ENCODE results near the gene TMEM178A.

The TMEM178A gene

GRCh38 chr2:39673018-39673417 is 7.3 kb downstream of the TMEM178A start:
- FAIRE-seq: no peak

GRCh38 chr2:39676342-39676741 is 10.6 kb downstream of the TMEM178A start:
- no peak for FAIRE-seq

More at GRCh38 chr2:39673018-39673417, 7.3 kb downstream of the TMEM178A start:
- DNase-seq (ENCODE audit: insufficient read length, low spot score): no peak

GRCh38 chr2:39678170-39678569 is 12.5 kb downstream of the TMEM178A start:
- no peak for FAIRE-seq

More at GRCh38 chr2:39676342-39676741, 10.6 kb downstream of the TMEM178A start:
- DNase-seq (ENCODE audit: insufficient read length, low spot score): no peak

GRCh38 chr2:39679805-39680204 is 14.1 kb downstream of the TMEM178A start:
- DNase-seq (ENCODE audit: insufficient read length, low spot score) (no peak), FAIRE-seq (no peak)

More at GRCh38 chr2:39678170-39678569, 12.5 kb downstream of the TMEM178A start:
- DNase-seq (ENCODE audit: insufficient read length, low spot score): no peak

- no peak for DNase-seq (ENCODE audit: insufficient read length, low spot score)
- no peak for FAIRE-seq
Measured at GRCh38 chr2:39682066-39682692, 16.5 kb downstream of the TMEM178A start.

- FAIRE-seq (no peak), DNase-seq (ENCODE audit: insufficient read length, low spot score) (no peak)
Measured at GRCh38 chr2:39683022-39683699, 17.4 kb downstream of the TMEM178A start.

- DNase-seq (ENCODE audit: insufficient read length, low spot score) (no peak), FAIRE-seq (no peak)
Measured at GRCh38 chr2:39684464-39684863, 18.7 kb downstream of the TMEM178A start.

- peak; percentile 9 for FAIRE-seq
Measured at GRCh38 chr2:39685126-39685525, 19.4 kb downstream of the TMEM178A start.

GRCh38 chr2:39686456-39686855 is 20.7 kb downstream of the TMEM178A start:
- FAIRE-seq: no peak
- no peak for DNase-seq (ENCODE audit: insufficient read length, low spot score)

More at GRCh38 chr2:39685126-39685525, 19.4 kb downstream of the TMEM178A start:
- DNase-seq (ENCODE audit: insufficient read length, low spot score): no peak

- no peak for FAIRE-seq
- DNase-seq (ENCODE audit: insufficient read length, low spot score): no peak
Measured at GRCh38 chr2:39688181-39688580, 22.5 kb downstream of the TMEM178A start.

- no peak for FAIRE-seq
- DNase-seq (ENCODE audit: insufficient read length, low spot score): no peak
Measured at GRCh38 chr2:39689272-39689841, 23.6 kb downstream of the TMEM178A start.

- no peak for DNase-seq (ENCODE audit: insufficient read length, low spot score)
- FAIRE-seq: no peak
Measured at GRCh38 chr2:39689876-39690275, 24.2 kb downstream of the TMEM178A start.

GRCh38 chr2:39693245-39693644 is 27.5 kb downstream of the TMEM178A start:
- FAIRE-seq (no peak), DNase-seq (ENCODE audit: insufficient read length, low spot score) (no peak)

- DNase-seq (ENCODE audit: insufficient read length, low spot score): peak; percentile 33
- FAIRE-seq: peak; percentile 38
Measured at GRCh38 chr2:39696101-39696553, 30.4 kb downstream of the TMEM178A start.

GRCh38 chr2:39696838-39697237 is 31.1 kb downstream of the TMEM178A start:
- no peak for FAIRE-seq

GRCh38 chr2:39697454-39697853 is 31.7 kb downstream of the TMEM178A start:
- FAIRE-seq (no peak), DNase-seq (ENCODE audit: insufficient read length, low spot score) (no peak)

More at GRCh38 chr2:39696838-39697237, 31.1 kb downstream of the TMEM178A start:
- DNase-seq (ENCODE audit: insufficient read length, low spot score): peak; percentile 30

- no peak for FAIRE-seq
Measured at GRCh38 chr2:39701137-39701536, 35.4 kb downstream of the TMEM178A start.

GRCh38 chr2:39703181-39703872 is 37.6 kb downstream of the TMEM178A start:
- FAIRE-seq (no peak), DNase-seq (ENCODE audit: insufficient read length, low spot score) (no peak)

More at GRCh38 chr2:39701137-39701536, 35.4 kb downstream of the TMEM178A start:
- DNase-seq (ENCODE audit: insufficient read length, low spot score): no peak

- FAIRE-seq (no peak), DNase-seq (ENCODE audit: insufficient read length, low spot score) (no peak)
Measured at GRCh38 chr2:39704540-39704939, 38.8 kb downstream of the TMEM178A start.

- DNase-seq (ENCODE audit: insufficient read length, low spot score): no peak
- FAIRE-seq: peak; percentile 44
Measured at GRCh38 chr2:39705638-39706037, 39.9 kb downstream of the TMEM178A start.

GRCh38 chr2:39706312-39706711 is 40.6 kb downstream of the TMEM178A start:
- no peak for DNase-seq (ENCODE audit: insufficient read length, low spot score)
- no peak for FAIRE-seq
